ENCODE measurements around the gene TMCC1. TPM values are rescaled to one million over a fixed set of nuclear protein-coding genes. Genes with fewer than 3 reads are reported as not detected.

Gene TMCC1
- total and polyA plus RNA-seq, 11 donors: 9.6 to 38.3 (median 22.6) TPM

- peak overlapping the region; percentile 61 to 99 (median 82) for H3K4me3 ChIP-seq
- H3K4me1 ChIP-seq: peaks cover 8 to 88% (median 67%) of the 10 kb centered on the region in 12 donors
- no peaks in the 10 kb centered on the region for H3K9me3 ChIP-seq
- TF ChIP-seq POLR2A (IDR thresholded peaks at IDR 0.05): no peak
- TF ChIP-seq CTCF (IDR thresholded peaks at IDR 0.05): no peak
- peaks cover 0 to 14% (median 0%) of the 10 kb centered on the region in 9 donors for H3K36me3 ChIP-seq
- peaks cover 0 to 12% (median 3%) of the 10 kb centered on the region in 9 donors for H3K27me3 ChIP-seq
- DNase-seq: peak in 1 of 5 donors; percentile 28
- intact Hi-C loops (cut with DNase I): loop anchor here in 7 of 10 donors (2.0 to 5.0 kb wide), 3 partner anchors 42 to 113 kb away; no protein-coding TSS in a partner anchor
- WGBS, 4 donors: 30 to 60% (median 43%) methylated on average over 8 of the region's 8 CpGs
- ATAC-seq: no peak
- H3K27ac ChIP-seq: peak overlapping the region in 11 of 12 donors; percentile 78 to 97 (median 92)
Observed at GRCh38 chr3:129603991-129604749, 289.3 kb downstream of the TMCC1 start.

GRCh38 chr3:129603561-129603942, 290.0 kb downstream of the TMCC1 start:
- DNase-seq (peak in 1 of 5 donors; percentile 57), ATAC-seq (peak in 1 of 4 donors; percentile 10)
- no peaks in the 10 kb centered on the region for H3K9me3 ChIP-seq
- H3K4me3 ChIP-seq: peak overlapping the region; percentile 61 to 99 (median 82)
- 45 to 55% (median 48%) methylated on average over 6 to 7 of the region's 7 CpGs for WGBS, 4 donors
- H3K27ac ChIP-seq: peak overlapping the region; percentile 41 to 97 (median 92)
- intact Hi-C loops (cut with DNase I): loop anchor here in 7 of 10 donors (5.0 kb wide), 2 partner anchors 41 to 111 kb away; no protein-coding TSS in a partner anchor
- H3K27me3 ChIP-seq: peaks cover 0 to 12% (median 3%) of the 10 kb centered on the region in 9 donors
- H3K36me3 ChIP-seq: peaks cover 0 to 14% (median 0%) of the 10 kb centered on the region in 9 donors
- peaks cover 5 to 88% (median 67%) of the 10 kb centered on the region in 12 donors for H3K4me1 ChIP-seq
- TF ChIP-seq CTCF (IDR thresholded peaks at IDR 0.05) (no peak), POLR2A (IDR thresholded peaks at IDR 0.05) (no peak)

GRCh38 chr3:129602730-129603560, 290.6 kb downstream of the TMCC1 start:
- no peak for TF ChIP-seq CTCF (IDR thresholded peaks at IDR 0.05)
- TF ChIP-seq POLR2A (IDR thresholded peaks at IDR 0.05): peak in 1 of 2 donors; percentile 48
- Histone ChIP-seq H3K4me3 (peak overlapping the region; percentile 61 to 99 (median 82)), H3K27me3 (peaks cover 0 to 12% (median 3%) of the 10 kb centered on the region in 9 donors), H3K36me3 (peaks cover 0 to 14% (median 0%) of the 10 kb centered on the region in 9 donors), H3K4me1 (peaks cover 4 to 88% (median 67%) of the 10 kb centered on the region in 12 donors), H3K27ac (peak overlapping the region; percentile 41 to 97 (median 92)), H3K9me3 (no peaks in the 10 kb centered on the region)
- WGBS, 4 donors: 39 to 62% (median 48%) methylated on average over 15 of the region's 15 CpGs
- ATAC-seq (peak; percentile 50 to 73 (median 66)), DNase-seq (peak; percentile 84 to 91 (median 88))
- intact Hi-C loops (cut with DNase I): loop anchor here in 7 of 10 donors (5.0 kb wide), 2 partner anchors 41 to 111 kb away; no protein-coding TSS in a partner anchor
